ENCODE data around the gene PCBP3.

GRCh38 chr21:45834821-45835293 lies 191.3 kb downstream of the PCBP3 start:
- TF ChIP-seq, protein P1, sequence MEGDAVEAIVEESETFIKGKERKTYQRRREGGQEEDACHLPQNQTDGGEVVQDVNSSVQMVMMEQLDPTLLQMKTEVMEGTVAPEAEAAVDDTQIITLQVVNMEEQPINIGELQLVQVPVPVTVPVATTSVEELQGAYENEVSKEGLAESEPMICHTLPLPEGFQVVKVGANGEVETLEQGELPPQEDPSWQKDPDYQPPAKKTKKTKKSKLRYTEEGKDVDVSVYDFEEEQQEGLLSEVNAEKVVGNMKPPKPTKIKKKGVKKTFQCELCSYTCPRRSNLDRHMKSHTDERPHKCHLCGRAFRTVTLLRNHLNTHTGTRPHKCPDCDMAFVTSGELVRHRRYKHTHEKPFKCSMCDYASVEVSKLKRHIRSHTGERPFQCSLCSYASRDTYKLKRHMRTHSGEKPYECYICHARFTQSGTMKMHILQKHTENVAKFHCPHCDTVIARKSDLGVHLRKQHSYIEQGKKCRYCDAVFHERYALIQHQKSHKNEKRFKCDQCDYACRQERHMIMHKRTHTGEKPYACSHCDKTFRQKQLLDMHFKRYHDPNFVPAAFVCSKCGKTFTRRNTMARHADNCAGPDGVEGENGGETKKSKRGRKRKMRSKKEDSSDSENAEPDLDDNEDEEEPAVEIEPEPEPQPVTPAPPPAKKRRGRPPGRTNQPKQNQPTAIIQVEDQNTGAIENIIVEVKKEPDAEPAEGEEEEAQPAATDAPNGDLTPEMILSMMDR (IDR thresholded peaks at IDR 0.05): no peak
- TF ChIP-seq POLR2A (IDR thresholded peaks at IDR 0.05): no peak
- no peak for TF ChIP-seq POLR2AphosphoS5 (IDR thresholded peaks at IDR 0.05)
